Measurements from ENCODE around the gene VPS51. TPM values are rescaled to one million over a fixed set of nuclear protein-coding genes. Genes with fewer than 3 reads are reported as not detected.

Gene VPS51
- total RNA-seq, 1 donor from 2014 or later: 104 TPM

DNA sequence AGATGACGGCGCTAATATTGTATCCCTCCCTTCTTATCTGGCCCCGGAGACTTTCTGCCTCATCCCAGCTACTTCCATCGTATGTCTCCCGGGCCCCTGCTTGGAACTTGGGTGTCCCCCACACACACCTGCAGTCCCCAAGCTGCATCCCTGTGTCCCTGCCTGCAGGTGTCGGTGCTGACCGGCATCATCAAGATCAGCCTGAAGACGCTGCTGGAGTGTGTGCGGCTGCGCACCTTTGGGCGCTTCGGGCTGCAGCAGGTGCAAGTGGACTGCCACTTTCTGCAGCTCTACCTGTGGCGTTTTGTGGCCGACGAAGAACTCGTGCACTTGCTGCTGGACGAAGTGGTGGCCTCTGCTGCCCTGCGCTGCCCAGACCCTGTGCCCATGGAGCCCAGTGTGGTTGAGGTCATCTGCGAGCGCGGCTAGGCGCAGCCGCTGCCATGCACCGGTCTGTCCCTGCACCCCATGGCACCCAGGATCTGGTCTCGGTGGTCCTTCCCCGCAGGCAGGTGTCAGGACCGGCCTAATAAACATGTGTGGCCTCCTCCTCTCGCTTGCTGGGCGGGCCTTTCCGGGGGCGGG lies 15.2 kb downstream of the VPS51 start:
- H3K36me3 Mint-ChIP-seq: no peaks in the 10 kb centered on the region

DNA sequence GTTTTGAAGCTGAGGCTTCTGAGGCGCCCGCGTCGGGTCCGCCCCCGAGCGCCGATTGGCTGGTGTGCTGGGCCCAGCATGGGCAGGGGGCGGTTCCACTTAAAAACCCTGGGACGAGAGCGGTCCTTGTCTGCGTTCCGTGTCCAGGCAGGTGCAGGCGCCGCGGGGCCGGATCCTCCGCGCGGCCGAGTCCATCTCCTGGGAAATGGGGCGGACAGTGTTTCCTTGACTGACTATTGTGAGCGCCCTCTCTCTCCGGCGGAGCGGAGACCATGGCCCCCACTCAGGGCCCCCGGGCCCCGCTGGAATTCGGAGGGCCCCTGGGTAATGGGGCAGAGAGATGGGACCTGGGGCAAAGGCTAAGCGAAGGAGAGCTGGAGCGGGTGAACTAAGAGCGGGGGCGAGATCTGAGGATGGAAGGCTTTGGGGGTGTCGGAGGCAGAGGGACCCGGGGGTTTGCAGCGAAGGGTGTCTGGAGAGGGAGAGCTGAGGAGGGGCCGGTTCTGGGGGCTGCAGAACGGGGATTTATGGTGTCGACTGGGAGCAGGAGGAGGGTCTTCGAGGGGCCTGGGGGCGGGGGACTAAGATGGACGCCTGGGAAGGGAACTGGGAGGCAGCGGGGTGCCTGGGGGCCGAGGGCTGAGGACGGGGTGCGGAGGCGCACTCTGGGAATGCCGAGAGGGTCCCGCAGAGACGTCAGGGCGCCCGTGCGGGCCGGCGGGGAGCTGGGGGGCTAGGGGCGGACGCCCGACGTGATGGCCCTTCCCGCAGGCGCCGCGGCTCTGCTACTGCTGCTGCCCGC lies 15.9 kb downstream of the VPS51 start, which contains the start of gene TM7SF2:
TM7SF2 (plus strand) TSS at position 129 of the 802 bp plus-strand sequence; CDS start at position 273, 144 bp downstream.
- peak within 1 kb of the TSS; percentile 91 for H3K27ac Mint-ChIP-seq
- H3K36me3 Mint-ChIP-seq: no peaks in the 10 kb centered on the region
- TF ChIP-seq, protein P1, sequence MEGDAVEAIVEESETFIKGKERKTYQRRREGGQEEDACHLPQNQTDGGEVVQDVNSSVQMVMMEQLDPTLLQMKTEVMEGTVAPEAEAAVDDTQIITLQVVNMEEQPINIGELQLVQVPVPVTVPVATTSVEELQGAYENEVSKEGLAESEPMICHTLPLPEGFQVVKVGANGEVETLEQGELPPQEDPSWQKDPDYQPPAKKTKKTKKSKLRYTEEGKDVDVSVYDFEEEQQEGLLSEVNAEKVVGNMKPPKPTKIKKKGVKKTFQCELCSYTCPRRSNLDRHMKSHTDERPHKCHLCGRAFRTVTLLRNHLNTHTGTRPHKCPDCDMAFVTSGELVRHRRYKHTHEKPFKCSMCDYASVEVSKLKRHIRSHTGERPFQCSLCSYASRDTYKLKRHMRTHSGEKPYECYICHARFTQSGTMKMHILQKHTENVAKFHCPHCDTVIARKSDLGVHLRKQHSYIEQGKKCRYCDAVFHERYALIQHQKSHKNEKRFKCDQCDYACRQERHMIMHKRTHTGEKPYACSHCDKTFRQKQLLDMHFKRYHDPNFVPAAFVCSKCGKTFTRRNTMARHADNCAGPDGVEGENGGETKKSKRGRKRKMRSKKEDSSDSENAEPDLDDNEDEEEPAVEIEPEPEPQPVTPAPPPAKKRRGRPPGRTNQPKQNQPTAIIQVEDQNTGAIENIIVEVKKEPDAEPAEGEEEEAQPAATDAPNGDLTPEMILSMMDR (conservative IDR thresholded peaks at IDR 0.05): no peak
- no peaks in the 10 kb centered on the region for H3K9me3 Mint-ChIP-seq
- peaks cover 20% of the 10 kb centered on the region for H3K4me1 Mint-ChIP-seq (ENCODE audit: unreplicated experiment)
- peaks cover 7% of the 10 kb centered on the region for H3K27me3 Mint-ChIP-seq
- peak; percentile 93 for DNase-seq (ENCODE audit: extremely low spot score, unreplicated experiment)
- H3K4me3 Mint-ChIP-seq: peak within 1 kb of the TSS; percentile 94

More for the DNA sequence above, 15.2 kb downstream of the VPS51 start:
- H3K4me1 Mint-ChIP-seq (ENCODE audit: unreplicated experiment): peaks cover 20% of the 10 kb centered on the region
- H3K27me3 Mint-ChIP-seq: peaks cover 7% of the 10 kb centered on the region
- no peaks in the 10 kb centered on the region for H3K9me3 Mint-ChIP-seq
- peak overlapping the region; percentile 94 for H3K4me3 Mint-ChIP-seq
- TF ChIP-seq, protein P1 (conservative IDR thresholded peaks at IDR 0.05): no peak
- H3K27ac Mint-ChIP-seq: peak overlapping the region; percentile 87
- no peak for DNase-seq (ENCODE audit: extremely low spot score, unreplicated experiment)

DNA sequence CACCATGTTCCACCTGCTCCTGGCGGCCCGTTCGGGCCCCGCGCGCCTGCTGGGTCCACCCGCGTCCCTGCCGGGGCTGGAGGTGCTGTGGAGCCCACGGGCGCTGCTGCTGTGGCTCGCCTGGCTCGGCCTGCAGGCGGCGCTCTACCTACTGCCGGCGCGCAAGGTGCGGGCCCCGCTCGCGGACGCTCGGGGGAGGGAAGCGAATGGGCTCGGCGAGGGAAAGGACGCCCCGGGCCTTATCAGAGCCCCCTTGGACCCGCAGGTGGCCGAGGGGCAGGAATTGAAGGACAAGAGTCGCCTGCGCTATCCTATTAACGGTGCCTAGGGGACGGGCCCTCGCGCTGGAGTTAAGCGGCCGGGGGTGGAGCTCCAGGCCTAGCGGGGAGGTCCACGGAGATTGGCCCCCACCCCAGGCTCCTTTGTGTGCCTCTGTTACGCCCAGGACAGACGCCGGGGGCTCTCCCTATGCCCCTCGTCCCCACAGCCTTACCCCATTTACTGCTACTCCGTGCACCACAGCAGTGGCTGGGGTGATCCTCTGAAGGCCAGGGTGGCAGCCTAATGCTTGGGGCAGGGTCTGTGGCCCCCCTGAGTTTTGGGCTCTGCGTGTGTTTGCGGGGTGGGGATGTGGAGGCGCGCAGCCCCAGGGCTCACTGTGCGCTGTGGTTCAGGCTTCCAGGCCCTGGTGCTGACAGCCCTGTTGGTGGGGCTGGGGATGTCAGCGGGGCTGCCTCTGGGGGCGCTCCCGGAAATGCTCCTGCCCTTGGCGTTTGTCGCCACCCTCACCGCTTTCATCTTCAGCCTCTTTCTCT lies 16.7 kb downstream of the VPS51 start:
- peak overlapping the region; percentile 87 for H3K4me3 Mint-ChIP-seq
- H3K27ac Mint-ChIP-seq: peak overlapping the region; percentile 91

DNA sequence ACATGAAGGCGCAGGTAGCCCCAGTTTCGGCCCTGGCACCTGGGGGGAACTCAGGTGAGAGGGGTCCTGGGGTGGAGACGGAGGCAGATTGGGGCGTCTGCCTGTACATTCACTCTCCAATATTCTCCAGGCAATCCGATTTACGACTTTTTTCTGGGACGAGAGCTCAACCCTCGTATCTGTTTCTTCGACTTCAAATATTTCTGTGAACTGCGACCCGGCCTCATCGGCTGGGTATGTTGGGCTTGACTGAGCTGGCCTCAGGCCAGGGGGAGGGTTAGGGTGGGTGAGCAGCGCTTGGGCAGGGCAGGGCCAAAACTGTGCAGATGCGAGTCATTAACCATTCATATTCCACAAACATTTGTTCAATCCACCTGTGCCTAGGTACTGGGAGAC lies 17.3 kb downstream of the VPS51 start:
- Mint-ChIP-seq H3K27me3 (peaks cover 7% of the 10 kb centered on the region), H3K4me1 (ENCODE audit: unreplicated experiment) (peaks cover 24% of the 10 kb centered on the region), H3K27ac (peak overlapping the region; percentile 91), H3K4me3 (peak overlapping the region; percentile 87), H3K9me3 (no peaks in the 10 kb centered on the region), H3K36me3 (peaks cover 6% of the 10 kb centered on the region)
- TF ChIP-seq, protein P1 (conservative IDR thresholded peaks at IDR 0.05): no peak
- DNase-seq (ENCODE audit: extremely low spot score, unreplicated experiment): no peak

More for the DNA sequence above, 16.7 kb downstream of the VPS51 start:
- TF ChIP-seq, protein P1 (conservative IDR thresholded peaks at IDR 0.05): peak; percentile 94
- no peak for DNase-seq (ENCODE audit: extremely low spot score, unreplicated experiment)
- peaks cover 7% of the 10 kb centered on the region for H3K27me3 Mint-ChIP-seq
- H3K9me3 Mint-ChIP-seq: no peaks in the 10 kb centered on the region
- H3K4me1 Mint-ChIP-seq (ENCODE audit: unreplicated experiment): peaks cover 21% of the 10 kb centered on the region
- peaks cover 2% of the 10 kb centered on the region for H3K36me3 Mint-ChIP-seq

DNA sequence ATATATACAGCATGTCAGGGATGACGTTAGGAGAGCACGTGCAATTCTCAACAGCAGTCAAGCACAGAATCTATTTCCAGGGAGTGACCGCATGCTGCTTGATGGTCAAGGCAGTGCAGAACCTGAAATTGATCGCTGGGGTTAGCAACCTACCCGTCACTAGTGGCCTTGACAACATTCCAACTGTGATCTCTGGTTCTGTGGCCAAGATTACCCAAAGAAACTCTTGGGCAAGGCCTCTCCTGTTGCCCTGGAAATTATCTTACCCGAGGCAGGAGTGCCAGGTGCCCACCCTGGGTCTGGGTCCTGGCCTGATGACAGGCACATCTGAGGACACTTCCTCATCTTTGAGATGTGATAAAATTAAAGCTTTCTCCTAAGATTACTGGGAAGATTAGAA lies 17.8 kb downstream of the VPS51 start:
- H3K9me3 Mint-ChIP-seq: no peaks in the 10 kb centered on the region
- peaks cover 24% of the 10 kb centered on the region for H3K4me1 Mint-ChIP-seq (ENCODE audit: unreplicated experiment)
- peaks cover 9% of the 10 kb centered on the region for H3K36me3 Mint-ChIP-seq
- peaks cover 7% of the 10 kb centered on the region for H3K27me3 Mint-ChIP-seq
- TF ChIP-seq, protein P1 (conservative IDR thresholded peaks at IDR 0.05): no peak
- peak overlapping the region; percentile 87 for H3K4me3 Mint-ChIP-seq
- DNase-seq (ENCODE audit: extremely low spot score, unreplicated experiment): no peak
- peak overlapping the region; percentile 91 for H3K27ac Mint-ChIP-seq
